ENCODE data around the gene ACY1.

DNA sequence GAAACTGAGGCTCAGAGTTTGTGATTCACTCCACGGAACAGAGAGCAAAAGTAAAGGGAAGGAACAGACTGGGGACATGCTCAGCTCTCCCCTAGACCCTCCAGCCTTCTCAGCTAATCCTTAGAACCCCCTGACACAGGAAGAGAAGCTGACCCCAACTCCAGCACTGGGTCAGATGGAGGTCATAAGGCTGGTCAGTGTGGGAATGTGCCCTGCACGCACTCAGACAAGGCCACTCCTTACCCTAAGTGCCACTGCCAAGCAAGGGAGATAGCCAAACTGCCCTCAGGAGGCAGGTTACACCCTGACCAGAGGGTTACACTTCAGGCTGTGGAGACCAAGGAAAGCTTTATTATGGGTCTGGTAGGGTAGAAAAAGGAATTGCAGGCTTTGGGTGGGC, 11.2 kb downstream of the ACY1 start:
- TF ChIP-seq, protein P1, sequence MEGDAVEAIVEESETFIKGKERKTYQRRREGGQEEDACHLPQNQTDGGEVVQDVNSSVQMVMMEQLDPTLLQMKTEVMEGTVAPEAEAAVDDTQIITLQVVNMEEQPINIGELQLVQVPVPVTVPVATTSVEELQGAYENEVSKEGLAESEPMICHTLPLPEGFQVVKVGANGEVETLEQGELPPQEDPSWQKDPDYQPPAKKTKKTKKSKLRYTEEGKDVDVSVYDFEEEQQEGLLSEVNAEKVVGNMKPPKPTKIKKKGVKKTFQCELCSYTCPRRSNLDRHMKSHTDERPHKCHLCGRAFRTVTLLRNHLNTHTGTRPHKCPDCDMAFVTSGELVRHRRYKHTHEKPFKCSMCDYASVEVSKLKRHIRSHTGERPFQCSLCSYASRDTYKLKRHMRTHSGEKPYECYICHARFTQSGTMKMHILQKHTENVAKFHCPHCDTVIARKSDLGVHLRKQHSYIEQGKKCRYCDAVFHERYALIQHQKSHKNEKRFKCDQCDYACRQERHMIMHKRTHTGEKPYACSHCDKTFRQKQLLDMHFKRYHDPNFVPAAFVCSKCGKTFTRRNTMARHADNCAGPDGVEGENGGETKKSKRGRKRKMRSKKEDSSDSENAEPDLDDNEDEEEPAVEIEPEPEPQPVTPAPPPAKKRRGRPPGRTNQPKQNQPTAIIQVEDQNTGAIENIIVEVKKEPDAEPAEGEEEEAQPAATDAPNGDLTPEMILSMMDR (IDR thresholded peaks at IDR 0.05; ENCODE audit: low read depth, low read length, poor library complexity, severe bottlenecking) = no peak
- no peak for TF ChIP-seq EZH2phosphoT487 (IDR thresholded peaks at IDR 0.05; ENCODE audit: borderline replicate concordance, low read length)
